GM19025 (cell line): ENCODE results near the gene ZNF45.
A peak's percentile ranks its signal among the peaks of the same experiment; 100 is the strongest.
"Not testable (repeated sequence)": the region's sequence is repeated elsewhere in the genome, so short reads cannot be mapped to it uniquely, and the experiment has no call there.

Source experiments
- ATAC-seq: cut with Tn5 transposase; IDR thresholded peaks from one replicate; pipeline ENCODE4 v1.9.1; 2021; ENCODE audit warnings: mild to moderate bottlenecking, low read depth, moderate library complexity; ENCODE audit not compliant: unreplicated experiment

ZNF45 gene

GRCh38 chr19:43914051-43914450 is 21.0 kb downstream of the ZNF45 start:
- ATAC-seq: no peak

- ATAC-seq: no peak
These were observed 21.7 kb downstream of the ZNF45 start for GRCh38 chr19:43913383-43913782.

GRCh38 chr19:43910884-43911283 is 24.2 kb downstream of the ZNF45 start:
- no peak for ATAC-seq

GRCh38 chr19:43908659-43909058 is 26.4 kb downstream of the ZNF45 start:
- ATAC-seq: no peak

GRCh38 chr19:43906774-43907173 is 28.3 kb downstream of the ZNF45 start:
- ATAC-seq: no peak

GRCh38 chr19:43905897-43906296 is 29.2 kb downstream of the ZNF45 start:
- no peak for ATAC-seq

GRCh38 chr19:43902399-43902798 is 32.7 kb downstream of the ZNF45 start:
- ATAC-seq: no peak

- peak; percentile 74 for ATAC-seq
These were observed 33.4 kb downstream of the ZNF45 start for GRCh38 chr19:43901395-43902390.

GRCh38 chr19:43895727-43896308 is 39.3 kb downstream of the ZNF45 start:
- ATAC-seq: no peak

GRCh38 chr19:43883864-43884263 is 51.2 kb downstream of the ZNF45 start, which contains the start of gene ZNF404:
TSS of gene ZNF404 (minus strand) at chr19:43883964.
- ATAC-seq: no peak

- ATAC-seq: no peak
These were observed 54.6 kb downstream of the ZNF45 start for GRCh38 chr19:43880483-43880882.

GRCh38 chr19:43872547-43873336 is 62.3 kb downstream of the ZNF45 start:
- ATAC-seq: no peak

GRCh38 chr19:43866923-43867322 is 68.2 kb downstream of the ZNF45 start:
- ATAC-seq: not testable (repeated sequence)
